ENCODE results near the gene ADIRF. TPM values are rescaled to one million over a fixed set of nuclear protein-coding genes. Genes with fewer than 3 reads are reported as not detected.

Gene ADIRF
- total and polyA plus RNA-seq, 9 of the 15 experiments (the other 6 are each of a cell fraction or from before 2014, with no cell fraction given), result 0.08 TPM; not detected in 8

GRCh38 chr10:86956848-86957448, 11.3 kb upstream of the ADIRF start:
- TF ChIP-seq VEZF1 (CRISPR knock-in tag; IDR thresholded peaks at IDR 0.05), result no peak
- peak; percentile 41; the same call in 1 of the 2 replicates for TF ChIP-seq BCOR (IDR thresholded peaks at IDR 0.05)
- TF ChIP-seq ZNF780A (CRISPR knock-in tag; IDR thresholded peaks at IDR 0.05), result no peak
- TF ChIP-seq ZNF121 (CRISPR knock-in tag; conservative IDR thresholded peaks at IDR 0.05), result no peak
- TF ChIP-seq RBM34 (IDR thresholded peaks at IDR 0.05; ENCODE audit: borderline replicate concordance, insufficient read depth, low read length), result no peak
- peak; percentile 17 to 34; a peak in 2 of 4 replicates for TF ChIP-seq KDM1A (IDR thresholded peaks at IDR 0.05)
- ATAC-seq (no peak), DNase-seq (ENCODE audit: extremely low read depth in 1 of 4, low spot score in 3 of 4) (no peak), FAIRE-seq (no peak)
- CTCF ChIA-PET (ENCODE audit: low intra/inter-chr PET ratio), result no interaction called here
- Histone ChIP-seq H3K36me3 (ENCODE audit: control insufficient read depth, insufficient read depth, low read length) (peaks cover 4% of the 10 kb centered on the region; the same call in 2 of the 3 replicates), H3K9me3 (replicated peaks; ENCODE audit: control insufficient read depth, insufficient read depth, low read depth, low read length) (0 out of 2 replicates have a peak, but pooled peaks cover 3% of the 10 kb centered on the region), H3K4me1 (replicated peaks in 1 of 2; ENCODE audit: control insufficient read depth in 2 of 2, insufficient read depth in 2 of 2, low read length in 2 of 2) (peaks cover 68 to 80% of the 10 kb centered on the region in 2 experiments), H3K27ac (ENCODE audit: extremely low read depth, low read depth, low read length) (peak overlapping the region; percentile 91; the same call in 2 of the 3 replicates), H2AFZ (ENCODE audit: low read depth, low read length) (no peak overlapping the region), H3K9ac (ENCODE audit: insufficient read depth in 1 of 2, low read depth in 2 of 2, low read length in 2 of 2) (peak overlapping the region in 1 of 2 experiments; percentile 90; a peak in 1 of 4 replicates), H3K9me1 (ENCODE audit: control insufficient read depth, insufficient read depth, low read length) (no peaks in the 10 kb centered on the region), H3K27me3 (ENCODE audit: control insufficient read depth in 2 of 2, insufficient read depth in 2 of 2, low read length in 2 of 2) (no peaks in the 10 kb centered on the region), H3K79me2 (ENCODE audit: control insufficient read depth, insufficient read depth, low read length) (peaks cover 17% of the 10 kb centered on the region; the same call in 2 of the 3 replicates), H3K4me2 (ENCODE audit: insufficient read depth, low read length) (no peak overlapping the region), H4K20me1 (replicated peaks; ENCODE audit: control insufficient read depth, insufficient read depth, low read length) (no peaks in the 10 kb centered on the region), H3K4me3 (no peak overlapping the region)
- in situ Hi-C loops (cut with MboI) (no loop called here), intact Hi-C loops (cut with micrococcal nuclease) (no loop called here)
- BruUV-seq (replicated peaks), result no TSS peak
- 76% methylated on average over 2 of the region's 7 CpGs for WGBS (ENCODE audit: insufficient coverage, low coverage, missing lambda C conversion rate)
- POLR2A ChIA-PET, result interaction anchor here (1.2 kb wide), 1 partner anchor 20 kb away, joined by 3 read pairs; no protein-coding TSS in a partner anchor

Measured in K562 (cell line).